HG03196 (cell line): ENCODE results near the gene ASPG.

Experiments used
- ATAC-seq: cut with Tn5 transposase; IDR thresholded peaks from one replicate; pipeline ENCODE4 v1.9.1; 2021; ENCODE audit not compliant: unreplicated experiment

ASPG gene

DNA sequence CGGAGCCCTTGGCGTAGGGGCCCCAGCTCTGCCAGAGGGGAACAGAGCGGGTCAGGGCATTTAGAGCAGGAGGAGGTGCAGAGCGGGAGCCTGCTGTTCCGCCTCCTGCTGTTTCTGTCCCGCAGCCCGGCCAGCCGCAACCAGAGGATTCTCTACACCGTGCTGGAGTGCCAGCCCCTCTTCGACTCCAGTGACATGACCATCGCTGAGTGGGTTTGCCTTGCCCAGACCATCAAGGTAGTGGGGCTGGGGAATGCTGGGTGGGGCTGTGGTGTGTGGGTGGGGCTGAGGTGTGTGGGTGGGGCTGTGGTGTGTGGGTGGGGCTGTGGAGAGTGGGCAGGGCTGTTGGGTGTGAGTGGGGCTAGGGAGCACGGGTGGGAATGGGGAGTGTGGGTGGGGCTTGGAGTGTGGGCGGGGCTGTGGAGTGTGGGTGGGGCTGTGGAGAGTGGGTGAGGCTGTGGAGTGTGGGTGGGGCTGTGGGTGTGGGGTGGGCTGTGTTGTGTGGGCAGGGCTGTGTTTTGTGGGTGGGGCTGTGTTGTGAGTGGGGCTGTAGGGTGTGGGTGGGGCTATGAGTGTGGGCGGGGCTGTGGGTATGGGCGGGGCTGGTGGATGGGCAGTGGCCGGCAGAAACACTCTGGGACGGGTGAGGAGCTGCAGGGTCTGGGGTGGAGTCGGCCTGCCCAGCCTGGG lies 8.0 kb downstream of the ASPG start:
- ATAC-seq, result no peak

DNA sequence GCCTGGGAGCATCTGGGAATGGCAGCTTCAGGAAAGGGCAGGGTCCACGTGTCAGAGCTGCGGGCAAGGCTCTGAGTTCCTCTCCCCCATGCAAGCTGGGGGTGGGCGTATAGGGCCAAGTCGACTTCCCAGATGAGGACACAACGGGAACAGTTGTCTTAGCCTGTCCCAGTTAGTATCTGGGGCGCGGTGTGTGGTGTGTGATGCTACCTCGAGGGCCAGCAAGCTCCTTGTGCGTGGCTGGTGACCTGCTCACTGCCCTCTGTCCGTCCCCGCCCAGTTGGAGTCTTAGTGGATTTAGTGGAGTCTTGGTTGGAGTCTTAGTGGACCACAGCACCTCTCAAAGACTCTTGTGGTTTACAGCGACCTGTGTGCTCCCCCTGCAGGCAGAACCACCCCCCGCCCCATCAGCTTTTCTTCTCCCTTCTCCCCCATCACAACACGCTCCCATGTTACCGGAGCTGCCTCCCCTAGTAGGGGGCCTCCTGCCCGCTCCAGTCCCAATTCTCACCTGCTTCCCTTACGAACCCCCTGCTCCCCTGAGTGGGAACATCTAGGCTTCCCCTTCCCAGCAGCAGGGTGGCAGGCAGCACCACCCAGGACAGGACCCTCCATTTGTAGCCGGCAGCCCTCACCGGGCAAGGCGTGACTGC lies 8.7 kb downstream of the ASPG start:
- ATAC-seq, result no peak

DNA sequence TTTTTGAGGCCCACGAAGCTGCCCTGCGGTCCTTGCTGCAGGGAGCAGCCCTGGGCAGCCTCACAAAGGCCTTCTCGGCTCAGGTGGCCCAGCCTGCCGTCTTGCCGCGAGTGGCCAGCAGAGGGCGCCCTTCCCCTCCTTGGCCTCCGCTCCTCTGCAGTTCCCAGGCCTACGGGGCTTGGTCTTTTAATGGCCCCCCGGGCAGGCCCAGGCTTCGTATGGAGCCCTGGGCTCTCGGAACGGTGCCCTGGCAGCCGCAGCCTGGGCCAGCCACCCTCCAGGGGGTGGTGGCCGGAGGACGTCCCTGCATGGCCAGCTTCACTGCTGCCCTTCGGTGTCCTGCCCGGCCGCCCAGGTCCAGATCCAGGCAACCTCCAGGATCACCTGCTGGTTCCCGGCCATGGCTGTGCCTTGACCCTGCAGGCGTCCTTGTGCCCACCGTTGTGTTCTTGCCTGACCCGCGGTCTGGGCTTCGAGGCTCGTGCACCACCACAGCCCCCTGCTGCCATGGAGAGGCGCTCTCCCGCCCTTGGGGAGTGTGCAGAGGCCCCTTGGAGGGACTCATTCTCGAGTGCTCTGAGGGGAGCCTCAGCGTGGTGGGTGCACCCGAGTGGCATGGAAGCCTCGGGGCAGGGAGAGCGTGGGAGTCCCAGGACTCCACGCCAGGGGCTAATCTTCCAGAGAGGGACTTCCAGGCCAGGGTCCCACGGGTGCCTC lies 9.4 kb downstream of the ASPG start:
- no peak for ATAC-seq

DNA sequence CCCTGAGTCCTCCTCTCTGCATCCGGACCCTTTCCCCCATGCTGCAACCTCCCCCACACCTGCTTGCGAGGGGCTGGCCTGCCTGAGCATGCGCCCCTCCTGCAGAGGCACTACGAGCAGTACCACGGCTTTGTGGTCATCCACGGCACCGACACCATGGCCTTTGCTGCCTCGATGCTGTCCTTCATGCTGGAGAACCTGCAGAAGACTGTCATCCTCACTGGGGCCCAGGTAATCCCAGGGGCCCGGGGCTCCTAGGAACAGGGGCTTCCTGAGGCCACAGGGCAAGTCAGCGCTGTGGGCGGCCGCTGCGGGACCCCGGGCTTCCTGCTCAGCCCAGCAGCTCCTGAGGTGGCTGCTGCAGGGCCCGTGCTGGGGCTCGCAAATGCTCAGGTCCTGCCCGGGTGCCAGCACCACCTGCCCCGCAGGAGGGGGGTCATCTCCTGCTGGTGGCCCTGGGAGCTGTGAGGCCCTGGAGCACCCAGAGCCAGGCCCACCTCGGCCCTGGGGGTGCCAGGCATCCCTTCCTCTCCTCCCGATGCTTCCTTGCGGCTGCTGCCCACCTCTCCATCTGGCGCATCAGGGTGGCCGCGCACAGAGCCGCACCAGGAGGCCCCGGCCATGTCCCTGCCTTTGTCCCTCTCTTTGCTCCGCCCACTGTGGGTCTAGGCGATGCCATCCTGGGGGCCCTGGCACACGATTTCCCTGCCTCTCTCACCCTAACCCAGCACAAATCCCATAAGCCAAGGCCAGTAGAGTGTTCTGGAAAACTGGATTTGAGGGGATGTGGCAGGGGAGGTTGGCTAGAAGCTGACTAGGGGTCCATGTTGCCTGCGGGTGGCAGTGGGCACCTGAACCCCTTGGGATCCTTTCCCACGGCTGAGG lies 10.2 kb downstream of the ASPG start:
- ATAC-seq, result no peak

DNA sequence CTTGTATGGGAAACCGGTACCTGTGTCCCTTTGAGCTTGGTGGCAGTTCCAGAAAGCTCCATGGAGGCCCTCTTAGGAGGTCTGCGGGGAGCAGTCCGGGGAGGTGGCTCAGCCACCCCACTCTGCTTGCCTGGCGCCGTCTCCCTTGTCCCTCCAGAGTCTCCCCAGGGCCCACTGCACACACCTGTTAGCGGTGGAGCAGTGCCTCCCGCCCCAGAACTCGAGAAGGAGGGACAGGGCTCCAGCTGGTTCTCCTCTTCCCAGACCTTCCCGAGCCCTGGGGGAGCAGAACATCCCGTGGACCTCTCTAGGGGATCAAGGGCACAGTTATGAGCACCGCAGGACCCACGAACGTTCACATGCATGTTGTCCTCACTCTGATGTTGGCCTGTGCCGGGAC lies 10.8 kb downstream of the ASPG start:
- ATAC-seq, result no peak

DNA sequence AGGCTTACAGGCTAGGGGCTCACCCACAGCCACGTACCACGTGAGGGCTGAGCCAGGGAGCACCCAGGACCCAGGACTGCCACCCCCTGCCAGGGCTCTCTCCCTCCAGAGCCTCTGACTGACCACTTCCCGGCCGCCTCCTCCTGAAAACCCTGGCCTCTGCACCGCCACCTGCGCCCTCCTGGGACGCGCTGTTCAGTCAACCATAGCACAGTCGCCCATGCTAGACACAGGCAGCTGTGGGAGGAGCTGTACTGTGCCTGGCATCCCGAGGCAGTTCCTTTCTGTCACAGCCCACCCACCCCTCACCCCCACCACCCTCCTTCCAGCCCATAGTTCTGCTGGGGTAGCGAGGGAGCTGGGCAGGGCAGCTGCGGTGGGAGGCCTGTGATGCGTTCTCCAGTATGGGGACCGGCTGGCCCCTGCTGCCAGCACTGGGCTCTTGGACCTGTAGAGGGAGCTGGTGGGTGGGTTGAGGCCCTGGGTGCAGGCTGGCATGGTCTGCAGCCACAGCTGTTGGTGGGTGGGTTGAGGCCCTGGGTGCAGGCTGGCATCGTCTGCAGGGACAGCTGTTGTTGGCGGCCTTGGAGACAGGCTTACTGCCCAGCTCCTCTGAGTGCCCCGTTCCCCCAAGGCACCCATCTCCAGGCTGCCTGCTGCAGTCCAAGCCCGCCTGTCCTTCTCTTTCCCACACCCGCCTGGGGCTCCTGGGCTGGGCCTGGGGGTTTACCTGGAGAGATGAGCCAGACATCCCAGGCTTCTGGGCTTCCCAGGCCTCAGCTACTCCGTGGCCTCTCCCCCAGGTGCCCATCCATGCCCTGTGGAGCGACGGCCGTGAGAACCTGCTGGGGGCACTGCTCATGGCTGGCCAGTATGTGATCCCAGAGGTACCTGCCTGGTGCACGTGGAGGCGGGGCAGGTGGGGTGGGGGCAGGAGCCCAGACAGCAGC lies 11.5 kb downstream of the ASPG start:
- ATAC-seq, result no peak

DNA sequence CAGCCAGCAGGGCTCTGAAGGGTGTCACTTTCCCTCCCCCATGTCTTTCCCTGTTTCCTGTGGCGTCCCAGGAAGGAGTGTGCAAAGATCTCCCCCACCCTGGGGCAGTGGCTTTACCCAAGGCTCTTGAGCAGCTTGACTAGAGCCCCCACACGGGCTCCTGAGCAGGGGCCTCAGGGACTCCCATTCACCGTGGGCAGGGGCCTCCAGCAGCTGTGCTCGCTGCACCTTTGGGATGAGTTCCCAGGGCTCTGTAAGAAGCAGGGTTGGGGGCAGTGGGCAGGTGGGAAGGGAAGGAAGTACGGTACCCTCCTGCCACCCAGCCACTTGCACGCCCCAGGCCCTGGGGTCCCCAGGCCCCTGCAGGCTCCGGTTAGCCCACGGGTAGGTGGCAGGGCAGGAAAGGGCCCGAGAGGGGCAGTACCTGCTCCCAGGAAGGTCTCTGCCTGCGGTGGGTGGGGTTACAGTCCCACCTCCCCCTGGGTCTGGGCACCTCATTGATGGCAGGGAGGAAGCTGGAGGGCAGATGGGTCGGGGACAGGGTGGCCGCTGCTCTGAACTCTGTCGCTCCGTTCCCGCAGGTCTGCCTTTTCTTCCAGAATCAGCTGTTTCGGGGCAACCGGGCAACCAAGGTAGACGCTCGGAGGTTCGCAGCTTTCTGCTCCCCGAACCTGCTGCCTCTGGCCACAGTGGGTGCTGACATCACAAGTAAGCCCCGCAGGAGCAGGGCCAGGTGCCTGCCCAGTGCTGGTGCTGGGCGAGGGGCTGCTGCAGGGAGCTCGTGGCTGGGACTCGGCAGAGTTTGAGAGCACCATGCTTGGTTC lies 13.0 kb downstream of the ASPG start:
- ATAC-seq, result no peak

DNA sequence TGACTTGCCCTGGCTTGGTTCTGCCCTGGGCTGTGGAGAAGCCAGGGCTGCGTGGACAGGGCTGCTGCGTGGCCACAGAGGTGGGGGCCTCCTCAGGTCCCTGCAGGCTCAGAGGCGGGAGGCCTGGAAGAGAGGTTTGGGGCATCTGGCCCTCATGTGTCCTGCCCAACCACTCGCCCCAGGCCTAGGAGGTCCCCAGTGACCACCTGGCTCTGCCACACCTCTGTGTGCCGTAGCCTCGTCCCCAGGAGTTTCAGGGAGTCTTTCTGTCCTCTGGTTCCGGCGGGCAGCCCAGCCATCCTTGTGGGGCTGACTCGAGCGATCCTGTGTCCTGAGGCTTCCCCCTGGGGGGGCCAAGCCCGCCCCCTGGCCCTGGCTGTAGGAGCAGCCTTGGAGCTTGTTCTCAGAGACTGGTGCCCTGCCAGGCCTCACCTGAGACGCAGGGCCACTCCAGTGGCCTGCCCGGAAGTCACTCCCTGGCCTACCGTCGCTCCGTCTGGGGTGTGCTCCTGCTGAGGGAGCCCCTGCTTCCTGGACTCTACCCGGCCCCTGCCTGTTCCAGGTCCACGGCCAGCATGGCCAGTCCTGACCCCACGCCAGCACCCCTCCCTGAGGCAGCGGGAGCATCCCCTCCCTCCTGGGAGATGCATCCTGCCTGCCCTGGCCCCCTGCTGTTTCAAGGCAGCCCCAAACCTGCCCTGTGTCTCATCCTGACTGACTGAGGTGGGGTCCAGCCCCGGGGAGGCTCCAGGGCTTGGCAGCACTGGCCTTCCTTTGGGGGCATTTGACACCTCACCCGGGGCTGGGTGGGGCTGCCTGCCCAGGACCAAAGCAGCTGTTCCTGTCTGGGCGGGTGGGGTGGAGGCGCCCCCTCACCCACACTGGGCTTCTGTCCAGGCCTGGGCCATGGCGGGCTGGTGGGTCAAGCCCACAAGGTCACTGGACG lies 13.9 kb downstream of the ASPG start:
- ATAC-seq, result no peak

DNA sequence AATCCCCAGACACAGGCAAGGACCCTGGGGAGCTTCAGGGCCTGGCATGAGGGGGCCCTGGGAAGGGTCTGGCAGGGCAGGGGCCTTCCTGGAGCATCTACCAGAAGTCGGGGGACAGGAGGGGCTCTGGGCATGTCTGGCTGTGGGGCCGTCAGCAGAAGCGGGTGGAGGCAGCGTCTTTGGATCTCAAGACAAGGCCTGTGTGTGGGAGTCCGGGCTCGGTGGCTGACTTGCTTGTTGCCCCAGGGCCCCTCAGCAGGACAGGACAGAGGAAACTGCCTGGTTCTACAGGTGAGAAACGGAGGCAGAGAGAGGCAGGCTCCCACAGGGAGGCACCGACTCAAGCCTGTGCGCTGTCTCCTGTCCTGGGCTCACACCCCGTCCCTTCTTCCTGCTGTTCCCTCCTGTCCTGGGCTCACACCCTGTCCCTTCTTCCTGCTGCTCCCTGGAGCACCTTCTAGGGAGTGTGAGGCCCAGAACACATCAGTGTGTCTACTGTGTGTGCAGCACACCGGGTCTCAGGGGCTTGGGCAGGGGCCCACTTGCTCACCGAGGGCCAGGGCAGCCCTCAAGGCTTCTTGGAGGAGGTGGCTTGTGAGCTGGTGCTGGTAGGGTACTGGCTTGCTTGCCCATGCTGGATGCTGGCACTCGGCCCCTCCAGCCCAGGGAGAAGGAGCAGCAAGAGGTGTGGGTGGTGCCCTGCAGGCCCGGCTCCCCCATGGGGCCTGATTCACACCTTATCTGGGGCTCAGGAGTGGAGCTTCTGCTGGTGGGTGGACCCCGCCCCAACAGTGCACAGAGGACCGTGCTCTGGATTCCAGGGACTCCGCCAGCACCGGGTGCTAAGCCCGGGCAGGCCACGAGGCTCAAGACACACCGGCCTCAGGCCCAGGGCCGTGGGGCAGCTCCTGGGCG lies 14.9 kb downstream of the ASPG start:
- ATAC-seq, result no peak

DNA sequence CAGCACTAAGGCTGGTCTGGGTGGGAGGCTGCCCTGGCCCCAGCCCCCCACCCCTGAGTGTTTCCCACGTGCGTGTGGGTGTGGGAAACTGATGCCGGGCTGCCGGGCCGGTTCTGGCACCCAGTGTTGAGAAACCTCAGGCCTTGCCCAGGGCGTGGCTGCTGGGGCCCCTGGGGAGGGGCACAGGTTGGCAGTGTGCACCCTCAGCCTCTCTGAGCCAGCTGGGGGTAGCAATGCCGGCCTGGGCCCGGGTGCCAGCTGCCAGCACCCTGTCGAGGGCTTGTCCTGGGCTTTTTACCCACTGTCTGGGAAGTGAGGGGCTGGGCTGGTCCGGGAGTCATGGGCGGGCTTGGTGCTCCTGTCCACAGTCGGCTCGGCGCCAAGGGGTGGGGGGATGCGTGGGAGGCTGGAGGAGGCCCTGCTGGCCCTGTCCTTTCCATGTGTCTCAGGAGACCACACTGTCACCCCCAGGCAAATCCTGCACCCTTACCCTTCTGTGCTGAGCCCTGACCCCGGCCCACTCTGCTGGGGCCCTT lies 15.7 kb downstream of the ASPG start:
- ATAC-seq, result no peak

DNA sequence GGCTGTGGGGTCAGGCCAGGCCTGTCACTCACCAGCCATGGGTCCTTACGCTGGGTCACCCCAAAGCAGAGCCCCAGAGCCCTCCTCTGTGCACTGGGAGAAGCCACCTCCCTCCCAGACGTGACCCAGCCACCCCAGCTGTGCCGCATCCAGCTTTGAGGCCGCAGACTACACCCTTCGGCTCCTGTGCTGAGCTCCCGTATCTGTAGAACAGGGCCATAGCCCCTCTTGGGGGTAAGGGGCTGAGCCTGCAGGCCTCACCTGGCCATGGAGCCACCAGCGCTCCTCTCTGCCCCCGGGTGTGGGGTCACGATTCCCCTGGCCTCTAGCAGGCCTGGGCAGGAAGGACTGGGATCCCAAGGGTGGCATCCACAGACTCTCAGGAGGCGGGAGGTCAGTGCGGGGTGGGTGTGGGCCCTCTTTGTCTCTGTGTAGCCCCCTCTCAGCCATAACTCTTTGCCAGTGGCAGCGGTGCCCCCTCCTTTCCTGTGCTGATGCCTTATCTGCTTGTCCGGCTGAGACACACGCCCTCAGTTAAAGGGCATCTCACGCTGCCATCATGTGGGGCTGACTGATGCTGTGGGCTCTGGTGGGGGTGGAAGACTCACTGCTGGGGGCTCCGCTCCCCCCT lies 16.3 kb downstream of the ASPG start:
- ATAC-seq, result no peak

DNA sequence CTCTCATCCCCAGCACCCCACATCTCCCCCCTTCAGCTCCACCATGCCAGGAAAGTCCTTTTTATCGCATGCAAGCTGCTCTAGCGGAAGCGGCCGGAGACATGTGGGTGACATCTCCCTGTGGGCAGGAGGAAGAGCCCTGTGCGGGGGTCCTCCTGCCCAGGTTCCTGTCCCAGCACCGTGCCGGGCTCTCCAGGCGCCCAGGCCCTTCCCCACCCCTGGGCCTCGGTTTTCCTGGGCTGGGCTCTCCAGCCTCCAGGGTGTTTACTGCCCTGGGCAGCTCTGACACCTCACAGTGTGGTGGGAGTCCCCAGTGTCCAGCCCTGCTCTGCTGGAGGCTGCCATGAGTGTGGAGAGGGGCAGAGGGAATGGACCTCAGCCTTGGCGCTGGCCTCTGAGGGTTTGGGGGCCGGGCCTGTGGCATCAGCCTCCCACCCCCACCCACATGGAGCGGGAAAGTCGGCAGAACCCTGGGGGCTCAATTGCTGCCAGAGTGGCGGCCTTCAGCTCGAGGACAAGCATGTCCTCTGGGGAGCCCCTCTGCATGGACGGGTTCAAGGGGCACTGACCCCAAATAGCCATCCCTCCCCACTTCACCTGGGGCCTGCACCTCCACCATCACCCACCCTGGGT lies 16.9 kb downstream of the ASPG start:
- ATAC-seq, result no peak

DNA sequence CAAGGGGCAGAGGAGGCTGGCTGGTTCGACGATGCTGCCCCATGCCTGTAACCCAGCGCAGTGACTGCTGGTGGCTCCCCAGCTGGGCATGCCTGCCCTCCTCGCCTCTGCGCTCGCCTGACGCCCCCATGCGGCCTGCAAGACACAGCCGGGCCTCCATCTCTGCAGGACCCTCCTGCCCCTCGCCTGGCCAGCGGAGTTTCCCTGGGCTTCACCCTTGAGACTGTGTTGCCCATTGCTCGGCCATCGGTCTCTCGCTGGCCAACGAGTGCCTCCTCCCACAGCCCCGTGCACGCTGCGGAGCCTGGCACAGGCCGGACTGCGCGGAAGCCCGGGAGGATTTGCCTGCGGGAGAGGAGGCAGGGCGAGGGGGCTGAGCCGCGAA lies 17.6 kb downstream of the ASPG start:
- no peak for ATAC-seq

DNA sequence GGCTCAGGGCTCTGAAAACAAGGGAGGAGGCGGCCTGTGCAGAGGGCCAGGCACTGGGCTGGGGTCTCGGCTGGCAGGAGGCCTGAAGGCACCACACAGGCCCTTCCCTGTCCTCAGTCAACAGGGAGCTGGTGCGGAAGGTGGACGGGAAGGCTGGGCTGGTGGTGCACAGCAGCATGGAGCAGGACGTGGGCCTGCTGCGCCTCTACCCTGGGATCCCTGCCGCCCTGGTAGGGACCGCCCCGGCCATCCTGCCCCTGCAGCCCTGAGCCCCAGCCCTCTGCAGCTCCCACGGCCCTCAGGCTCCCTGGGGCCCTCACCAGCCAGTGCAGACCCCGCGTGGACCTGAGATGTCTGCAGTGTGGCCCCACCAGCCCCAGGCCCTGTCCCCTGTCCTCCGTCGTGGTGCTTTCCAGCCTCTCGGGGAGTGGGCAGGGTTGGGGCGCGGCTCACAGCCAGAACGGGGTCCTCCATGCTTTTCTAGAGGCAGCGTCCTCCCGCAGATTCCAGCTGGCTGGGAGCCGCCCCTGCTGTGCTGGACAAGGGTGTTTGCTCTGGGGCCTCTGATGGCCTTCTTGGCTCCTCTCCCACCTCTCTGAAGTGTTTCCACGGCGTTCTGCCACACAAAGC lies 18.1 kb downstream of the ASPG start:
- no peak for ATAC-seq

DNA sequence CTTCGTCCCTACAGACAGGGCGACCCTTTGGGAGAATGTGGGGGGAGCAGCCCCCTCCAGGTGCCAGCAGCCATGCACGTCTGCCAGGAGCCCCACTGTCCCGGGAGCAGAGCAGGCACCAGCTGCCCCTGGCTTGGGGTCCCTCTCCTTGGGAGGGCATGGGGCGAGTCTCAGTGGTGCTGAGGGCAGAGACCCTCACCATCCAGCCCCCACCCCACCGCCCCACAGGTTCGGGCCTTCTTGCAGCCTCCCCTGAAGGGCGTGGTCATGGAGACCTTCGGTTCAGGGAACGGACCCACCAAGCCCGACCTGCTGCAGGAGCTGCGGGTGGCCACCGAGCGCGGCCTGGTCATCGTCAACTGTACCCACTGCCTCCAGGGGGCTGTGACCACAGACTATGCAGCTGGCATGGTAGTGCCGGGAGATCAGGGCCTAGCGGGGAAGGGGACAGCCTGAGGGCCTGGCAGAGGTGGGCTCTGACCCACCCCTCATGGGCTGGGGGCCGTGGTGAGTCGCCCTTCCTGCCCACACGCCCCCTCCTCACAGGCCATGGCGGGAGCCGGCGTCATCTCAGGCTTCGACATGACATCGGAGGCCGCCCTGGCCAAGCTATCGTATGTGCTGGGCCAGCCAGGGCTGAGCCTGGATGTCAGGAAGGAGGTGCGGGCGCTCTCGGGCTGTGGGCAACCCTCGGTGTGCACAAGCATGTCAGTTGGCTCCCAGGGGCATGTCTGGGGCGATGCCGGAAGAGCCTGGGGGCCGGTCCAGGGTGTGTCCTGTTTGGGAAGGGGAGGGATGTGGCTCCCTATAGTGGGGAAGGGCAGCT lies 18.8 kb downstream of the ASPG start:
- no peak for ATAC-seq
